GM12872 (cell line): ENCODE measurements around the gene RHOJ.

ENCODE experiments used
- CTCF ChIP-seq: IDR thresholded peaks from 3 replicates; pipeline ENCODE4 v1.5.1; 2011; ENCODE audit warnings: low read depth, mild to moderate bottlenecking, low read length, moderate library complexity; ENCODE audit not compliant: insufficient read depth

The RHOJ gene

GRCh38 chr14:63175531-63175930 is 28.7 kb upstream of the RHOJ start:
- no peak for TF ChIP-seq CTCF

- TF ChIP-seq CTCF, result no peak
Observed at GRCh38 chr14:63178912-63179311, 25.3 kb upstream of the RHOJ start.

GRCh38 chr14:63179383-63179782 is 24.9 kb upstream of the RHOJ start:
- TF ChIP-seq CTCF, result no peak

- TF ChIP-seq CTCF, result no peak
Observed at GRCh38 chr14:63180011-63180410, 24.2 kb upstream of the RHOJ start.

GRCh38 chr14:63182968-63183367 is 21.3 kb upstream of the RHOJ start:
- TF ChIP-seq CTCF, result no peak

GRCh38 chr14:63186453-63186852 is 17.8 kb upstream of the RHOJ start:
- no peak for TF ChIP-seq CTCF

- no peak for TF ChIP-seq CTCF
Observed at GRCh38 chr14:63191211-63191610, 13.0 kb upstream of the RHOJ start.

- TF ChIP-seq CTCF, result no peak
Observed at GRCh38 chr14:63192085-63192484, 12.2 kb upstream of the RHOJ start.
